Measurements from ENCODE around the gene AGO4.

DNA sequence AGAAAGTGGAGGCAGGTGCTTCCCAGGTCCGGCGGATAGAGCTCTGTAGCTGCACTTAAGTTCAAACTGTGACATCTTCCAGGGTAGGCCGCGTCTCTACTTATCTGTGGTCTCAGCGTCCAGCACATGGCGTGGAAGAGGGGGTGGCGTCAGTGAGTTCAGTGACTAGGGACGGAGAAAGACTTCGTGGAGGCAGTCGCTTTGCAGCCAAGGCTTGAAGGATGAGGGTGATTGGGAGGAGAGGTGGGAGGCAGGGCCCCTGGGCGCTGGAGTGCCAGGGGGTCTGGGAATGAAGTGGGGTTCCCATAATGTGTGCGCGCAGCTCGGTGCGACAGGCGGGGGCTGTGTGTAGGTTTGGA lies 74.7 kb downstream of the AGO4 start:
- TF ChIP-seq CTCF (IDR thresholded peaks at IDR 0.05; ENCODE audit: poor library complexity) (no peak), EZH2 (IDR thresholded peaks at IDR 0.05; ENCODE audit: borderline replicate concordance) (no peak)

Measured in hepatocyte (in vitro differentiated cells).